Kidney capillary endothelial cell (primary cell): Measurements from ENCODE around the gene TBX15.

Experiments
- DNase-seq: peaks from one replicate; pipeline ENCODE4 v3.0.0-alpha.2; 2018; ENCODE audit warnings: low spot score

Gene TBX15

DNA sequence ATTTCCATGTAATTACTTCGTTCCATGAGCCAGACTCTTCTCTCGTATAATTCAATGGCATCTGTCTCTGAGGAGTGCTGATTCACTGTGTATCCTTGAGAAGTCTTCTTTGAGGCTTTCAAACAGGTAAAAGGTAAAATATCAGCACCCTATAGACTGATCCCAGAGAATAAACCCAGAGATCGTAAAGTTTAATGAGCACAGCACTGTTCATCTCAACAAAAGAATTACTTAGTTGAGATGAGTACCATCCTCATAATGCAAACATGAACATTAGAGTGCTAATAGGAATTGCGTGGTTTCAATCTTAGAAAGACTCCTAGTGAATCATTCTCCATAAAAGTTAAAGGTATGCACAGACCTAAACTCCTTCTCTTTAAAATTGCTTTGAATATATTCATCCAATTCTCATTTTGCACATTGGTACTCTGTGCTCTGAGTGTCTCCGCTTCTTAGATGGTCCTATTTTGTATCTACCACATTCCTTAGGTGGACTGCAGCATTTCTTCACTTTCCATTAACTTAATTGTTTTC, 97.2 kb downstream of the TBX15 start:
- DNase-seq = no peak

DNA sequence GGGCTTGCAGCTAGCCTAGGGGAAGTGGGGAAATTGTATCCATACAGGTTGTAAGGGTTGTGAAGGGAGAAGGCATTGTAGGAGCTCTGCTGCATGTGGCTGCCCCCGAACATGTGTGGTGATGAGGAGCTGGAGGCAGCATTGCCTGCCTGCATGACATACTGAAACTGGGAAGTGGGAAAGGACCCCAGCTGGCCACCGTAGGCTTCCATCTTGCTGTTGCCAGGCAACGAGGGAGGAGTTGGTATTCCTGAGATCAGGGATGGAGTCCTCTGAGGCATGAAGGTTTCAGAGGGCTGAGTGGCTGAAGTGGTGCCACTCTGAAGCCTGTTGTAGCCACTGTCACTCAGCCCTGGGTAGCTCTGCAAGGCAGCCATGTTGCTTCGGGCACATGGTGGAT, 103.2 kb downstream of the TBX15 start:
- no peak for DNase-seq

DNA sequence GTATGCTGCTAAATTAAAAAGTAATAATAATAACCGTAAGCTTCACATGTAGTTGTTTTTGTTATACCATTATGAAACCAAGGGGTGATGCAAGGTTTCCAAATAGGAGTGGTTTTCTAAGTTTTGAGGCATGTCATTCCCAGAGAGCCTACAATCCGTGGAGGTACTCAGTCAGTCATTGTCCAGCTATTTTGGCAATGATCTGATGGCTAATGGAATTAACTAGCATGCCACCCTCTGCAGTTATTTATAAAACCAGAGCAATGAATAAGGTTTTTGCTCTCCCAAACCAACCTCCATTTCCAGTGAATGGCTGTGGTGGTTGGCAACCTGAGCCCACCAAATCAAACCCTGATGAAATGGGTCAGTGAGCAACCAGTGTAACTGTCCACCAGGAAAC, 106.4 kb downstream of the TBX15 start:
- DNase-seq = no peak

DNA sequence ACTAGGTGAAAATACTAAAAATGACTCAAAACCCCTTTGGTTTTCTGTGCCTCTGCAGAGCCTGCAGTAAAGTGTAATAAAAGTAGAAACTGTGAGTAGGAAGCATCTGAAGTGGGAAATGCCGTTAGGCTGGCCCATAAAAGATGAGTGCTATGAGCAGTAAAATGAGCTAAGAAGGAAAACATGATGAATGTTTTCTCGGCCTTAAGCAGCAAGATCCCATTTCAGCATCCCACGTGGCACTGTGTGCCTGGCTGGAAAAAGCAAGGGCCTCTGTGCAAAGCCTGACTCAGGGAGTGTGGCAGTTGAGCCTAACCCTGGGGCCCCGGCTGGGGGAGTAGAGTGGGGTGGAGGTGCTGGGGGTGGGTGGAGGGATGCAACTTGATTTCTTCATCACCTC, 109.5 kb downstream of the TBX15 start:
- DNase-seq = no peak

DNA sequence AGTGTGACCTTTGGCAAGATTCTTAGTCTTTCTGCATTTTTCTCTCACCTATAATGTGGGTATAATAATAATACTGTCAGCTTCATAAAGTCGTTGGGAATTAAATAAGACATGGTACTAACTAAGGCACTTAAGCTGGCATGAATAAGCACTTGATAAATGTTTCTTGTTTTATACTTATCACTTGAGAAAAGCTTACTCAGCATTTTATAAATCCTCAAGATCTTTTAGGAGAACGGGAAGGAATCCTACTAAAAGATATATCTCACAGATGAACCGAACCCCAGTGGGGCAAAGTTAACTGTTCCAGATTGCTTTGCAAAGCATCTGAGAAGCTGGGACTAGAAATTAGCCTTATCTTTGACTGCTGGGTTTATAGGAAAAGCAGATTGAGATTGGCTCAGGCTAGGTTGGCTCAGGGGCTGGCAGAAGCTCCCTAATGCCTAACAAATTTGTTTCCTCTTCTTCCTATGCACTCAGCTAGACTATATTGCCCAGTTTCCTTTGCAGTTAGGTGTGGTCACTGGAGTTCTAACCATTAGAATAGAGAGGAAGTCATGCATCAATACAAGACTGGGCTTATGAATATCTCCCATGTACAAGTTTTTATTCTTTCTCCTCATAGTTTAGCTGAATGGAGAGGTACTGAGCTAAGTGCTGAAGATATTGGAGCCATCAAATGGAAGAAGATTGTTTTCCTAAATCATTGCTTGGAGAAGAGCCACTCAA, 110.3 kb downstream of the TBX15 start:
- DNase-seq = no peak

DNA sequence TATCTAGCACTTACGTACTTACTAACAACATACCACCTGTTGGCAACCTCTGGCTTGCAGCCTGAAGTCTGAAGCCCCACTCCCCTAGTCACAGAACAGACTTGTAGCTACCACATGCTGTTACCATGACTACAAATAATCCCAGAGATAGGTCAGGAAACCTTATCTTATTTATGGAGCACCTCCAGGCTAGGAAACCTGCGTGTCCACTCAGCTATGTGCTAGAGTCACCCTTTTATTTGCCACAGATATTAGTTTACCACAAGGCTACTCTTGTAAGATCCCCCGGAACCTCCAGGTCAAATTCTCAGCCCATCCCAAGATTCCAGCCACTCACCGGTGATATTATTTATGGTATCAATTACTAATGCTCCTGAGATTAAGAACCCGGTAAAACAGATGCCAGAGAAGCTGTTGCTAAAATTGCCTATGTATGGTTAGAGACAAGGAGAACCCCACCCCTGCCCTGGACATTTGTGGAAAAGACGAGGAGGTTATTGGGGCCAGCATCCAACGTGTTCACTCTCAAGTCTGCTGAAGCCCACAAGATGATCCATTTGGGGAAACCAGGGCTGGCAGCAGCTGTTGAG, 116.5 kb downstream of the TBX15 start:
- no peak for DNase-seq

DNA sequence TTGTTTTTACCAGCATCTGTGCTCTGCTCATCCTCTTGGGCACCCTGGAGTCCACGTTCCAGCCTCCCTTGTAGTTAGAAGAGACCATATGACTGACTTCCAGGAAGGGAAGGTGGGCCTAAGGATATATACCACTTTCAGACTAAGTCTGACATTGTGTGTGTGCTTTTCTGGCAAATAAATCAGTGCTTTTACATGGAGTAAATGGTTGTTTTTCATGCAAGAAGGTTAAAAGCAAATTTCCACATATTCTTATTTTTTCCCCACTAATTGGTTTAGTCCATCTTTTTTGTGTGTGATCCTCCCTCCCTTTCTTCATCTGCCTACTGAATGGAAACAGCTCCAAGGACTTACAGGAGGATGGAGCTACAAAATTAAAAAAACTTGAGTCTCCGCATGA, 119.8 kb downstream of the TBX15 start:
- no peak for DNase-seq

DNA sequence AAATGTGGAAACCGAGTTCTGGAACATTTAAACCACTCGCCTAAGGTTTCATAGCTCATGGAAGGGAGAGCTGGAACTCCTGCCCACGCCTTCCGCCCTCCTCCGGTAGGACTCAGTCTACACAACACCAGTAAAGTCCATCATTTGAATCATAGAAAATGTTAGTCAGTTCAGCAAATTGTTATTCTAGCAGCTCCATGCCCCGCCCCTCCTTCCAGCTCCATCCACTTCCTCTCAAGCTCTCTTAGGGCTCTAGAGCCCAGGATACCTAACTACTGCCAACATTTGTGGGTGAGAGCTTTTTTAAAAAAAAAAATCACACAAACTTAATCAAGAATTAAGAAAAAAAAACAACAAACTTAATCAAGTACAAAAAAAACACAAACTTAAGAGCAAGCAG, 121.8 kb downstream of the TBX15 start:
- DNase-seq = no peak

DNA sequence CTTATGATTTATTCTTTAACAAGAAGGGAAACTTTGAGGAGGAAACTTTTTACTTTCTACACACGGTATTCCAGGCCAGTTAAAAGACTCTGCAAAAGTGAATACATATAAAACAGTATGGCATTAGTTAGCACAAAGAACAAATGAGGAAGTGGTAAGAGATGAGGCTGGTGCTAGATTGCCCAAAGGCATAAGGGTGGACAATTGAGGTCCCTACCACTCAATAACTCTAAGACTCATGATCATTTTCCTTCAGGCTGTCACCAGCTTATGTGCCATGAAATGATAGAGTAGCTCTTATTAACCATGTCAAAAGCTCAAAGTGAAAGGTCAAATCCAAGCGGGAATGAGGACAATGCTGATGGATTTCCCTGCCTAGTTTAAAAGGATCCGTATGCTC, 124.5 kb downstream of the TBX15 start:
- no peak for DNase-seq

DNA sequence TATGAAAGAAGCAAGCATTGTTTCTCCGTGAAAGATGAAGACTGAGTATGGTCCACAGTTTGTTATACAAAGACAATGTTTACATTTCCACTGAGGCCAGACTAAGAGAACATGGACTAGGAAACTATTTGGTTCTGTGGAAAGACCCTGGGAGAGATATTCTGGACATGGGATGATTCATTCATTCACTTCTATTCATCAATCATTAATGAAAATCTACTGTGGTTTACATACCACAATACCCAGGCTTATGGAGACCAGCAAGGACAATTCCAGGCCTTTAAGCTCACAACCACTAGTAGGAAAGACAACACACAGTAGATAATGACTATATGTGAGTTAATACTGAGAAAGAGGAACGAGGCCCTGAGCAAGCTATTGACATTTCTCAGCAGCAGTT, 125.4 kb downstream of the TBX15 start:
- DNase-seq = no peak

DNA sequence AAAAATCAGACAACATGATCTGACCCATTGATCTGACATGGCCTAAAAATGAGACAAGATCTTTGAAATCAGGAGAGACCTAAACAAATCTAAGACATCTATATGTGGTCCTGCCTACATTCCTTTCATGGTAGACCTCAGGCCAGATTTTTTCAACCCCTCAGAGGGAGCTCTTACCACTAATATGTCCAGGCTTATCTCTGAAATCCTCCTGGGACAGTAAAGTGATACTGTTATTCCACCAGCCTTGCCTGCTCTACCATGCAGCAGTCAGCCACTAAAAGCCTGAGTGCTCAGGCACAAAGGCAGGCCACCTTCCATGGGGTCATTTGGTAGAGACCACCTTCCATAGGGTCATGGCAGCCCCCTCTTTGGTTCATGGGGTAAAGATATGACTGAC, 126.9 kb downstream of the TBX15 start:
- DNase-seq = no peak

DNA sequence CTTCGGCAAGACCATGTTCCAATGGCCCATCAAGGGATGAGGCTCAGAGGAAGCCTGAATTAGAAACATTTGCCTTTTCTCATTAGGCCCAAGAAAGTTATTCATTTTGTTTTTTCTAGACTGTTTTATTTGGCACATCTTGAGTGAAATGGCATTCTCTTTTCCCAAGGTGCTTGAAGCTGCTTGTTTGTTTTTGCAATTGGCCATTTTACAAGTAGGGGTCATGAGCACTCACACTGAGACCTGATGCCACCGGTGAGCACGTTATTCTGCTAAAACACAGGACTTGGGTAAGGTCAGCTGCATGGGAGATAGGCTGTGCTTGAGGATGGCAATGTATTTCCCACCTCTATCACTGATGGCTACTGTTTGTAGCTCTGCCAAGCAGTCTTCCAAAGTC, 128.1 kb downstream of the TBX15 start:
- no peak for DNase-seq

DNA sequence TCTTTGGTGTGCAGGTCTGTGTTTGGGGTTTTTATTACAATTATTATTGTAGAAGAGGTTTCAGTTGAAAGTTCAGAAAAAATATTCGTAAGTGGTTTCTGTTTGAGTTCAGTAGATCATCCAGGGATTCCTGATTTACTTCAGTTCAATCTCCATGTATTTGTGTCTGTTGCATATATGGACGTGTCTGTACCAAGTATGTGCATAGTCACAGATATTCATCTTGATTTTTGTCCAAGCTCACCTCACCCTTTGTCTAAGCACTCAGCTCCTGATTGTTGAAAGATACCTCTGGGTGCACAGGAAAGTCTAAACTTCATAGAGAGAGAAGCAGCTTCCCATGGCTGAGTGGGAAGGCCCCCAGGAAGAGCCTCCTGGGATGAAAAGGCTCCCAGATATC, 141.7 kb downstream of the TBX15 start:
- no peak for DNase-seq

DNA sequence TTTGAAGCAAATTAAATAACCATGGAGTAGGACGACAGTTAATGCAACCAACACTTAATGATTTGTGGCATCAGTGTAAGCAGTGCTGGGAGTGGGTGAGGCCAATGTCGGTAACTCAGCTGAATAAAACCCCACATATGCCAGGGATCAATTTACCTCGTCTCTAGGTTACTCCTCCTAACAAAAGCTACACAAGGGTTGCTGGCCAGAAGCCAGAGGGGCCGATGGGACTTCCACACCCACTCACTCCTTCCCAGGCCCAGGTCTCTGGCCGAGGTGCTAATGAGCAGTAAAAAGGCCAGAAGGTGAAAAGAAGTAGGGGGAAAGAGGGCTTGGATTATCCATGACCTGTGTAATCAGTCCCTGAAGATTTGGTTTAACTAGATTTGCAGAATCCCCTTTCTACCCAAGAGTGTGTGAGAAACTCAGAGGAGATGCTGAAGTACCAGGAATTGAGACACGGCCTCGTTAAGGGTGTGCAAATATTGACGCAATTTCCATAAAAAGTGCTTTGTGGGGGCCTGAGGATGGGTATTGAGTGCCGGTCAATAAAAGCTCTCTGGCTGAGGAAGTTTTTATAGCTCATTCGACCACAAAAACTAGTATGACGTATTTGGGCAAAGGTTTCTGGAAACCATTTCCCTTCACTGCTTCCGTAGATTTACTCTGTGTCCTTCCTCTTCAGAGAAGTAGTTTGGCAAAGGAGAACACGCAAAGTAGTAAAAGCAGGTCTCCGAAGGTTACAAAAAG, 145.5 kb downstream of the TBX15 start:
- no peak for DNase-seq

DNA sequence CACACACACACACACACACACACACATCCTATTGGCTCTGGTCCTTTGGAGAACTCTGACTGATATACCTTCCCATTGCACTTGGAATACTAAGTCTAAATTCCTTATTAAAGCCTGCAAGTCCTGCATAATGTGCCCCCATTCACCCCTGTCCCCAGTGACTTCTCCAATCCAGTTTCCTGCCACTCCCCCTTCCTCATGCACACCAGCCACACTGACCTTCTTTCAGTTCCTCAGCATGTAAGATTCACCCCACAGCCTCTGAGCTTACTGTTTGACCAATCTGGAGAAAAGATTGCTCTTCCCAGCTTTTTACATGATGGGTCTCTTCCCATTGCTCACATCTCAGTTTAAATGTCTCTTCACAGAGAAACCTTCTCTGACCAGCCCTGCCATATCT, 146.6 kb downstream of the TBX15 start:
- no peak for DNase-seq
